Measurements from ENCODE around the gene LZTS3.
"Not testable (repeated sequence)": the region's sequence is repeated elsewhere in the genome, so short reads cannot be mapped to it uniquely, and the experiment has no call there.

The LZTS3 gene

DNA sequence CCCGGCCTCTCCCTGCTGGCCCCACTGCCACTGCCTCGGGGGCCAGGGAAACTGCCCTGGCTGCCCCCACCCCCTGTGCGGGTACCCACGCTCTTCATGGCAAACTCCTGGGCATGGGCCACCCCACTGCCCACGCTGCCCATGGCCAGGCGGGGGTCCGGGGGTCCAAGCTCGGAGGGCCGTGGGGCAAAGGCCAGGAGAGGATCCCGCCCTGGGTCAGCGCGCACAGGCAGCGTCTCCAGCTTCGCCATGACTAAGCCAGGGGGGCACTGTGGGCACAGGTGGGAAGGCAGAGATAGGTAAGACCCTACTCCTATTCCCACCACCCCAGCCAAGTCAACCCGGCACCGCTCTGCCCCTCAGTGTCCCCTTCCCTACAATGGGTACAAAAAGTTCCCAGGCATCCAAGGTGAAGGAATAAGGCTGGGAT, 6.4 kb downstream of the LZTS3 start:
- DNase-seq: no peak

GRCh38 chr20:3166338-3166912, 6.9 kb downstream of the LZTS3 start:
- DNase-seq: no peak

DNA sequence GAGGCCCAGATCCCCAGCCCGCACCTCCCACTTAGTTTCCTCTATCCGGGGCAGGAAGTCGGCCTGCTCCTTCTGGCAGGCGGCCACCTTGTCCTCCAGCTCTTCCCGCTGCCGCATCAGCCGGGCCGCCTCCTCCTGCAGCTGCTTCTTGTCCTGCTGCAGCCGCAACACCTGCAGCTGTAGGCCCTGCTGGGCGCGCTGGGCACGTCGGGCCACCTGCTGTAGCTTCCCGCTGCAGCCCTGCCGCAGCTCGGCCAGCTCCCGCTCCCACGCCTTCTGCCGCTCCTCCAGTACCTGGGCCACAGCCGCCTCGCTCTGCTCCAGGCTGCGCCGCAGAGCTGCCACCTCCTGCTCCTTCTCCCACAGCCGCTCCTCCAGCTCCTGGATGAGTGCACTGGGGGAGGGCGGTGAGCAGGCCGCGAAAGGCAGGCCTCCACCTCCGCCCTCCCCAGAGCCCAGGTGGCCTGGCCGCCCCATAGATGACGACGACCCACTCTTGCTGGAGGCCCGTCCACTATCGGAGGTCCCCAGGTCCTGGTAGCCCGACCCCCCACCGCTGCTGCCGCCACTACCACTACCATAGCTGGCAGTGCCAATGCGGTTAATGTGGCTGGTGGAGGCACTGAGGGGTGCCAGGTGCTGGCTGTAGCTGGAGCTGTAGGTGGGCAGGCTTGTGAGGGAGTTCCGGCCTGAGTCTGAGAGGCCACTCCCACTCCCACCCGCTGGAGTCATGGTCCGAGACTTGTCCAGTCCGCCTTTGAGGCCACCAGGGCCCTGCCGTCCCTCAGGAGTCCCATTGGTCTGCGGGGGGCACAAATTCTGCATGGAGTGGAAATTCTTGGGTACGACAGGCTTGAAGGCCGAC, 7.6 kb downstream of the LZTS3 start:
- DNase-seq: no peak

DNA sequence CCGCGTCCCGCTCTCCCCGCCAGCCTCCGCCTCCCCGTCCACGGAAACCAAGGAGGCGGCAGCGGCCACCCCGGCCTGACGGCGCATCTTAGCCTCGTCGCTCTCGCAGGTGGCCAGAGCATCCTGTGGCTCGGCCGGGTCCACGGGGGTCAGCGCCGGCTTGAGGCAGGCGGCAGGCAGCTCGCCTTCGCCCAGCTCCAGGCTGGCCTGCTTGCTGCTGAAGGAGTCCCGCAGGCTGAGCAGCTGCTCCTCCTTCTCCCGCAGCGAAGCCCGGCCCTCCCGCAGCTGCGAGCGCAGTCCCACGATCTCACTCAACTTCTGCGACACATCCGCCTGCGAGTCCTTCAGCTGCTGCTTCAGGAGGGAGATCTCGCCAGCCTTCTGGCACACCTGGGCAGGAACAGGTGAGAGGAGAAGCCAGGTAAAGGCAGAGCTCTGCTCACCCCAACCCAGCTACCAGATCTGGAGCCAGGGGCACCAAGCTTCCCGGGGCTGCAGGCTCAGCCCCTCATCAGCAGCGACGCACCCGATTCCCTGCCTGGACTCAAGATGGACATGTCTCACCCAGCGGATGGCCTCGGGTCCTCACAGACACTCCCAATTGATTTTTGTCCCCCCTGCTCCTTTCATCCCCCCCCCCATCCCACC, 8.5 kb downstream of the LZTS3 start:
- DNase-seq: no peak

GRCh38 chr20:3164043-3164762, 9.1 kb downstream of the LZTS3 start:
- DNase-seq: no peak

DNA sequence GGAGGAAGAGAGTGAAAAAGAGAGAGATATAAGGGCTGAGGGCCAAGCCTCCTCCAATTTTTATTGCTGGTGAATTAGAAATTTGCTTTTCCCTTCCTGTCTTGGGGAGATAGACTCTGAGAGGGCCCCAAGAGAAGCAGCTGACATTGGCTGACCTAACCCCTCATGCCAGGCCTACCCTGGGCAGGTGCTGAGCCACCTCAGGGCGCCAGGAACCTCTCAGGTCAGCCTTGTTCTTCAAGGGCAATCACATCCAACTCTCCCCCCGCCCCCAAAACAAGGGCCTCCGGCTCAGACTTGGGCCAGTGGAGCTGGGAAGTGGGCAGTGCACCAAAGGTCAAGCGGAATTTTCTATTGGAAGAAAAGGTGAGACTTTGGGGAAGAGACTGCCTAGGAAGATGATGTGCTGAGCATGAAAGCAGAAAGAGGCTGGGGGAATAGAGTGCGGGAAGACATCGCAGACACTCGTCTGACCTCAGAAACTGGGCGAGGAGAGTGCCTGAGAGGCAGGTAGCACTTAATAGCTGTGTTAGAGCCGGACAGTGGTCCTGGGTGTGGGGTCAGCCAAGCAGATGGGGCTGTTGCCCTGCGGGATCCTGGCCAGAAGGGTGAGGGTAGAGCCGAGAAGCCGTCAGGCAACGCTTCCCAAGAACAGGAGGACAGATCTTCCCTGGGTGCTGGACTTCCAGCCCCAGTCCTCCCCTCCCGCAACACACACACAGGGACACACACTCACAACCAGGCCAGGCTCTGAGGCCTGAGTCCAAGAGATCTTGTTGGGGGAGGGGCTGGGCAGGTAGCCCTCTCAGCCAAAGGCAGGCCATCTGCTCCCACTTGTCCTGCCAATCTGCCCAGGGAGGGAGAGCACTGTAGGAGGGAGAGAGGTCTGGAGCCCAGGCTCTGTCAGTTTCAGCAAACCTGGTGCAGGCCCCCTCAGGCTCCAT, 10.0 kb downstream of the LZTS3 start:
- DNase-seq: no peak

GRCh38 chr20:3162080-3162611, 11.2 kb downstream of the LZTS3 start:
- no peak for DNase-seq

- no peak for DNase-seq
Measured at GRCh38 chr20:3161316-3162079, 11.9 kb downstream of the LZTS3 start.

- no peak for DNase-seq
Measured at GRCh38 chr20:3160418-3160817, 12.9 kb downstream of the LZTS3 start.

- DNase-seq: peak; percentile 28
Measured at GRCh38 chr20:3158968-3159431, 14.3 kb downstream of the LZTS3 start.

DNA sequence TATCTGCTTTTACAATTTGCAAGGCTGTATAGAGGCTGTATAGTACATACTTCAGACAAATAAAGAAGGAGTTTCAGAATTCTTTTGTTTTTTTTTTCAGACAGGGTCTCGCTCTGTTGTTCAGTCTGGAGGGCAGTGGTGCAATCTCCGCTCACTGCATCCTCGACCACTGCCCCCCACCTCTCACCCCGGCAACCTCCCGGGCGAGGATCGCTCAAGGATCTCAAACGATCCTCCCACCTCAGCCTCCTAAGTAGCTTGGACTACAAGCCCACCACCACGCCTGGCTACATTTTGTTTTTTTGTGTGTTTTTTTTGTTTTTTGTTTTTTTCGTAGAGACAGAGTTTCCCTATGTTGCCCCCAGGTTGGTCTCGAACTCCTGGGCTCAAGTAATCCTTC, 15.5 kb downstream of the LZTS3 start:
- DNase-seq: no peak

DNA sequence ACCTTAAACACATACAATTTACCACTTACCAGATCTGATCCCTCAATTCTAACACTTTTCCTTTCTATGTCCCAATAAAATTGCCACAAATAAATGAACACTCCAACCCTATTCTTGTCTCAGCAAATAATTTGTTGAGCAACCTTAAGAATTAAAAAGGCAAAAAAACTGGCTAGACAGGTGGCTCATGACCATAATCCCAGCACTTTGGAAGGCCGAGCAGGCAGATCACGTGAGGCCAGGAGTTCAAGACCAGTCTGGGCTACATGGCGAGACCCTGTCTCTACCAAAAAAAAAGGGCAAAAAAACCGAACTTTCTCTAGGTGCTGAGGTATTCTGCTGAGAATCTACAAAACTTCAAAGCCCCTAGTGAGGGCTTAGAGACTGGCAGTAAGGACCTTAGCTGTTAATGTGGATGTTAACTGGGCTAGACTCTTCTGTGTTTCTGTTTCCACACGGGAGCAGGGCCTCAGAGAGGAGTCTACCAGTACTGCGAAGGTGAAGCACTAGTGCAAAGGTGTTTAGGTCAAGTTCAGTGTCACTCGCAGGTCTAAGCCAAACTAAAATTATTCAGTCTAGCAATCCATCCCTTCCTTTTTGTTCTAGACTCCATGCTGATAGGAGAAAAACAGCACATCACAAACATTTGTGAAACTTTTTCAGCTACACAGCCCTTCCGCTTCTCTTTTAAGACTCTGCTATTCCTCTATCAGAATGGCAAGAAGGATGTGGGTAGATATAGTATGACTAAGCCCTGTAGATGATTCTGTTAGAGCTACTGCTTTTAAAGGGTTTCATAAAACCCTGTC, 16.3 kb downstream of the LZTS3 start:
- DNase-seq: peak; percentile 59

DNA sequence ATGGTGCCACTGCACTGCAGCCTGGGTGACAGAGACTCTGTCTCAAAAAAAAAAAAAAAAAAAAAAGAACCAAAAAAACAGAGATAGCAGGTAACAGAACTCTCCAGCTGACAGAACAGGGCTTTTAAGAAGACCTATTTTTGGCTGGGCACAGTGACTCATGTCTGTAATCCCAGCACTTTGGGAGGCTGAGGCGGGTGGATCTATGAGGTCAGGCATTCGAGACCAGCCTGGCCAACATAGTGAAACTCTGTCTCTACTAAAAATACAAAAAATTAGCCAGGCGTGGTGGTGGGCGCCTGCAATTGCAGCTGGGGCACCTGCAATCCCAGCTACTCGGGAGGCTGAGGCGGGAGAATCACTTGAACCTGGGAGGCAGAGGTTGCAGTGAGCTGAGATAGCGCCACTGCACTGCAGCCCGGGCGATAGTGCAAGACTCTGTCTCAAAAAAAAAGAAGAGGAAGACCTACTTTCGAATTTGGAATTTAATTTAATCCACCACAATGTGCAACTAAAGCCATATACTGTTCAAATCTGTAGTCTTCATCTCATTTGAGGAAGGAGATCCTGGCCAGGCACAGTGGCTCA, 21.2 kb downstream of the LZTS3 start:
- DNase-seq: not testable (repeated sequence)

DNA sequence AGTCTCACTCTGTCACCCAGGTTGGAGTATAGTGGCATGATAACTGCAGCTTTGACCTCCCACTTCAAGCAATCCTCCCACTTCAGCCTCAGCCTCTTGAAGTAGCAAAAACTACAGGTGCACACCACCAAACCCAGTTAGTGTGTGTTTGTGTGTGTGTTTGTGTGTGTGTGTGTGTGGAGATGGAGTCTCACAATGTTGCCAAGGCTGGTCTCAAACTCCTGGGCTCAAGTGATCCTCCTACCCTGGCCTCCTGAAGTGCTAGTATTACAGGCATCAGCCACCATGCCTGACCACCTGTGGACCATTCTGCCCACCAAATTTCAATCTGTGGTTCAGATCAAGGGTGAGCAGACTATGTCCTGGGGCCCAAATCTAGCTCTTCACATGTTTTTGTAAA, 22.4 kb downstream of the LZTS3 start:
- DNase-seq: no peak

GRCh38 chr20:3146732-3147341, 26.5 kb downstream of the LZTS3 start:
- DNase-seq: no peak

DNA sequence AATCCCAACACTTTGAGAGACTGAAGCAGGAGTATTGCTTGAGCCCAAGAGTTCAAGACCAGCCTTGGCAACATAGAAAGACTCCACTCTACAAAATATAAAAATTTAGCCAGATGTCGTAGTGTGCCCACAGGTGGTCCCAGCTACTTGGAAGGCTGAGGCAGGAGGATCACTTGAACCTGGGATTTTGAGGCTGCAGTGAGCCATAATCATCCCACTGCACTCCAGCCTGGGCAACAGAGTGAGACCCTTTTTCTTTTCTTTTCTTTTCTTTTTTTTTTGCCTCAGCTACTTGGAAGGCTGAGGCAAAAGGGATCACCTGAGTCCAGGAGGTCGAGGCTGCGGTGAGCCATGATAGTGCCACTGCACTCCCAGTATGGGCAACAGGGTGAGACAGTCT, 31.6 kb downstream of the LZTS3 start:
- no peak for DNase-seq

DNA sequence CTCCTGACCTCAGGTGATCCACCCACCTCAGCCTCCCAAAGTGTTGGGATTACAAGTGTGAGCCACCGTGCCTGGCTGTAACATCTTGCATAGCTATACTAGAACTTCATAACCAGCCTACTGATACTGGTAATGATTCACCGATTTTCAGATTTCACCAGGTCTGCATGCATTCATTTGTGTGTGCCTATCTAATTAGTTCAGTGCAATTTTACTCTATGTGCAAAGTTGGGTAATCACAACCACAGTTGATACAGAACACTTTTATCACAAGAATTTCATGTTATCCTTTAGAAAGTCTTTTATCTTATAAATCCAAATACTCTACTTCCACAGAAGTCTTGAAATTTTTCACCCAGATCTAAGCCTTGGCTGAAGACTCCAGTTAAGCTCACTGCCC, 35.9 kb downstream of the LZTS3 start:
- no peak for DNase-seq

- DNase-seq: no peak
Measured at GRCh38 chr20:3135507-3136070, 37.8 kb downstream of the LZTS3 start.

GRCh38 chr20:3134151-3134550, 39.2 kb downstream of the LZTS3 start:
- no peak for DNase-seq
